GM12873 (cell line): ENCODE results near the gene GNG12.

Experiments used
- TF ChIP-seq, protein P1 (sequence below): IDR thresholded peaks from 2 replicates; pipeline ENCODE4 v1.5.1; 2012; ENCODE audit warnings: low read depth, mild to moderate bottlenecking, moderate library complexity, low read length, control low read depth; ENCODE audit not compliant: insufficient read depth; ENCODE audit errors: missing control alignments

GNG12 gene

DNA sequence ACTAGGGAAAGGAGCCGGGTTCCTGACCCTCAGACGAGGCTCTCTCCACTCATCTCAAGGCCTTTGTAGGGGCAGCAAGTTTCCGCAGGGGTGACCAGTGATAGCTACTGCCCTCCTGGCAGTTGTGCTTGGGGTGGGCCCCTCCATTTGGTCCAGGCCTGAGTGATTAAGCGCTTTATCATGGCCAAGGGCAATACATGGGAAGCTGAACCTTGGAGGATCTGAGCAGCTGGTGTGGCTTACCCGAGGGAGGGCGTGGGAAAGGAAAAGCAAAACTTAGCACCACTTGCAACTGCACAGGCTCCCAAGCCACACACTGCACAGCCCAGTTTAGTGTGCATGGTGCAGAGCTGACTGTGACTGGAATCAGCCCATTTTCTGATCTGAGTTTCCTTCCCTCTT lies 100.5 kb downstream of the GNG12 start:
- TF ChIP-seq, protein P1, sequence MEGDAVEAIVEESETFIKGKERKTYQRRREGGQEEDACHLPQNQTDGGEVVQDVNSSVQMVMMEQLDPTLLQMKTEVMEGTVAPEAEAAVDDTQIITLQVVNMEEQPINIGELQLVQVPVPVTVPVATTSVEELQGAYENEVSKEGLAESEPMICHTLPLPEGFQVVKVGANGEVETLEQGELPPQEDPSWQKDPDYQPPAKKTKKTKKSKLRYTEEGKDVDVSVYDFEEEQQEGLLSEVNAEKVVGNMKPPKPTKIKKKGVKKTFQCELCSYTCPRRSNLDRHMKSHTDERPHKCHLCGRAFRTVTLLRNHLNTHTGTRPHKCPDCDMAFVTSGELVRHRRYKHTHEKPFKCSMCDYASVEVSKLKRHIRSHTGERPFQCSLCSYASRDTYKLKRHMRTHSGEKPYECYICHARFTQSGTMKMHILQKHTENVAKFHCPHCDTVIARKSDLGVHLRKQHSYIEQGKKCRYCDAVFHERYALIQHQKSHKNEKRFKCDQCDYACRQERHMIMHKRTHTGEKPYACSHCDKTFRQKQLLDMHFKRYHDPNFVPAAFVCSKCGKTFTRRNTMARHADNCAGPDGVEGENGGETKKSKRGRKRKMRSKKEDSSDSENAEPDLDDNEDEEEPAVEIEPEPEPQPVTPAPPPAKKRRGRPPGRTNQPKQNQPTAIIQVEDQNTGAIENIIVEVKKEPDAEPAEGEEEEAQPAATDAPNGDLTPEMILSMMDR: no peak

DNA sequence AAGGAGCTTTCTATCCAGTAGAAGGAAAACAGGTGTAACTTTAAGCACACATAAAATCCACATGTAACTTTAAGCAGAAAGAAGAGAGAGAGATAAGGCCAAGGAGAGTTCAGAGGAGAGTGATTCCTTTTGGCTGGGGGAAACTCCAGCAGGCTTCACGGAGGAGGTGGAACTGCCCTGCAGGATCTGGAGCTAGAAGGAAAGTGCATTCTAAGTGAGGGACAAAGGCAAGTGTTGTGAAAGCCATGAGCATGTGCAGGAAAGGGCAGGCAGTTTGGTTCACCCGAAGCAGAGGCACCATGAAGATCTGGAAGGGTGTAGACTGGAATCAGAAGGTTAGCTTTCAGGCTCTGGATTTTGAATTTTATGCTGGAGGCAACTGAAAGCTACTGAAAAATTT lies 101.9 kb downstream of the GNG12 start:
- TF ChIP-seq, protein P1: no peak

DNA sequence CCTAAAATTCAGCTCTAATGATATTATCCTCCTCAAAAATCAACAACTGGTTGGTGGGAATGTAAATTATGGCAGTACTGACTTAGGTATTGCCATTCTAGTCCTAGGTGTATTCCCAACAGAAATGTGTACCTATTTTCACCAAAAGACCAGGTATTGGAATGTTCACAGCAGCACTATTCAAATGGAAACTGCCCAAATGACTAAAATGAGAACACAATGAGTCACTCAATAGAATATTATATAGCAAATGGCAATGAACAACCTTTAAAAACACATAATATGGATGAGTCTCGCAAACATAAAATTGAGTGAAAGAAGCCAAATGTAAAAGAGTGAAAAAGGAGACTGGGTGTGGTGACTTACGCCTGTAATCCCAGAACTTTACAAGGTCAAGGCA lies 103.4 kb downstream of the GNG12 start:
- TF ChIP-seq, protein P1: no peak

DNA sequence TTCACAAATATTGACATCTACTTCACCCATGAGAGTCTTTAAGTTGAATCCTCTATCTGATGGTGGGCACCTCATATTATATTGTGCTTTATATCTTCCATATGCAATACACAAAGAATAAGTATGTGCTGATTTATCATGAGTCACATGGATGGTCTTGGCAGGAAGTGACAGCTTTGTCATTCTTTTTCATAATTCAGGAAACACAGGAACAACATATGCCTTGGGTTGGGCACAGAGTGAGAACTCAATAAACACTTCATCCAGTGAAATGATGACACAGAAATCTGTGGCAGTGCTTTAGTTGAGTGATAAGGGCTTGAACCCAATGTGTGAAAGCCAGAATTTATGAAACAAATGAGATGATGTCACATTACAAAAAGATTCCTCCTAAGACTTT lies 107.0 kb downstream of the GNG12 start:
- TF ChIP-seq, protein P1: no peak

DNA sequence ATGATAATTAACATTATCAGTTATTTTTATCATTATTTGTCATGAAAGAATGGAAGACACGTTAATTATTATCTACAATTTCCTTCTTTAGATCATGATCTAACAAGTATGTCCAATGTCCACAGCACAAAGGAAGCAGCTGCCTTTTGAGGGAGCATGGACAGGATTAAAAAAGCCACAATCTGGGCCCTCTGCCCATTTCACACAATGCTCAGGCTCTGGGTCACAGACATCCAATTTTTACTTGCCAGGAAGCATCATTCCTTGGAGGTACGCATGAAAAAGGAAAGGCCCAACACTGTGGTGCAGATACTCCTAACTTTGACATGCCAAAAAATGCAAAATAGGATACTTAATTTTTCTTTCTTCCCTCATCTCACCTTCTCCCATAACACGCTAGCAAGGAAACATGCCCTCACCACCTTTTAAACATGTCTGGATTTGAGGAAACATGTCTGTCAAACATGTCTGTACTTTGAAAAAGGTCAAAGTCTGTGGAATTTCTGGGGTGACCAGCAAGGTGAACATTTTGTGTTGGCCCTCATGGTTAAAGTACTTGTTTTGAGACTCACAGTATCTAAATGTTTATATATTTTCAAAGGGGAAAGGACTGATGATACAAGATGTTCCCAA lies 108.2 kb downstream of the GNG12 start:
- TF ChIP-seq, protein P1: no peak

DNA sequence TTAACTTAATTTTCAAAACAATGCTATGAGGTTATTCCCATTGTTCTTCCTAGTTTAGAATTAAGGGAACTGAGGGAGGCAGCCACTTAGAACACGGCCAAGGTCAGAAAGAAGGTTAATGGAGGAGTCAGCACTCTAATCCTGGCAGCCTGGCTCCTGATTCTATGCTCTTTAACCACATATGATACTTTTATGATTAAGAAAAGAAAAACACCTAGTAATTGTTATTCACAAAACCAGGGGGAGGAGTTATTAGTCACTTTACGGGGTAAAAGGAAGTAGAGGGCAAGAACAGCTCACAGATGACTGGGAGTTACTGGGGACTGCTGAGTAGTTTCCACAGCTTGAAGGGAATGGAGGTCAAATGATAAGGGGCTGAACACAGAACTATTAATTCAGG lies 109.6 kb downstream of the GNG12 start:
- TF ChIP-seq, protein P1: no peak

DNA sequence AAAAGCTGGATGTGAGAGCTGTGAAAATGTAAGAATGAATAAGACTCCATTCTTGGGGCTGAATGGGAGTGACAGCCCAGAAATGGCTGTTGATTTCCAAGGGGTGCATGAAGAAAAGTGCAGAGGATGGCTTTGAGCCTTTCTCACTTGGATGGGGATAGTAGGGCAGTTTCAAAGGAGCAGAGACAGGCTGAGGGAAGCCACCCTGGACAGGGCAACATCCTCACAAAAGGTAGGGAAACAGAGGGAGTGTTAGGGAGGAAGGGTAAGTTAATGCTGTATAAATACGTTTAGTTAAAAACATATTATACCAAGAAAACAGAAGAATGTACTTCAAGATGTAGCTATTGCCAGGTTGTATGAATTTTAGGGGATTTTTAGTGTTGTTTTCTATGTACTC lies 110.1 kb downstream of the GNG12 start:
- TF ChIP-seq, protein P1: no peak
